Erythroblast (primary cell): ENCODE results near the gene PDLIM3.
"Not testable (repeated sequence)": the region's sequence is repeated elsewhere in the genome, so short reads cannot be mapped to it uniquely, and the experiment has no call there.

Experiments
- DNase-seq, 2 experiments: peaks; one replicate each; lab custom pipeline; 2025; lab: John Stamatoyannopoulos, UW
- GATA1 ChIP-seq: IDR thresholded peaks from 2 replicates; pipeline ENCODE4 v1.6.1; 2011; ENCODE audit warnings: low read depth, mild to moderate bottlenecking, control low read depth, low read length, moderate library complexity
- POLR2A ChIP-seq: IDR thresholded peaks from 2 replicates; pipeline ENCODE4 v1.6.1; 2011; ENCODE audit warnings: mild to moderate bottlenecking, low read length

The PDLIM3 gene

GRCh38 chr4:185540487-185541120 lies 5.3 kb upstream of the PDLIM3 start:
- DNase-seq = no peak

DNA sequence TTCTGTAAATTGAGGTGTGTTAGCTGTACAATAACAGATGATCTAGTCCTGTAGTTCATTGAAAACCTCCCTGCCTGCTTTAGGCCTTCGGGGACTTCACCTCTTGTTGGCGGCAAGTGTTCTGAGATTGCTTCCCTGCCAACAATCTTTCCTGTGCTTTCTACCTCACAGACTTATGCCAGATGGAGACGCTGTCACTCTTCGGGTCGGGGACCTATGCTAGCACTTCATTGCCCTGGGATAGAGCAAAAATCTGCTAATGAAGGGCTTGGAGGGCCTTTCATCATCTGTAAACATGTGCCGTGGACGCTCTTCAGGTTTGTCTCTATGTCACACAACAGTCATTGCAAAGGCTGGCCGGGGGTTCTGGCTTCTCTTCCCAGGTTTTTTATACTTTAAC lies 4.7 kb upstream of the PDLIM3 start:
- DNase-seq = no peak
- TF ChIP-seq POLR2A = no peak
- TF ChIP-seq GATA1 = no peak

More at GRCh38 chr4:185540487-185541120, 5.3 kb upstream of the PDLIM3 start:
- TF ChIP-seq POLR2A = no peak
- TF ChIP-seq GATA1 = no peak

DNA sequence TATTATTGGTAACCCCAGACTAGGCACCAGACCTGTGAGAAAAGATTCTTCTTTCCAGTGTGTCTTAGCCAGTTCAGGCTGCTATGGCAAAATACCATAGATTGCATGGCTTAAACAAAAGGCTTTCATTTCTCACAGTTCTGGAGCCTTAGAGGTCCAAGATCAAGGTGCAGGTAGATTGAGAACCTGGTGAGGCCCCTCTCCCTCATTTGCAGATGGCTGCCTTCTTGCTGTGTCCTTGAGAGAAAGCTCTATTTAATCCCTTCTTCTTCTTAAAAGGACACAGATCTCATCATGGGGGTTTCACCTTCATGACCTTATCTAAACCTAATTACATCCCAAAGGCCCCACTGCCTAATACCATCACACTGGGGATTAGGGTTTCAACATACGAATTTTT lies 3.5 kb upstream of the PDLIM3 start:
- no peak for DNase-seq
- TF ChIP-seq GATA1 = no peak

- TF ChIP-seq GATA1 = no peak
- no peak for TF ChIP-seq POLR2A
- no peak for DNase-seq
Observed at GRCh38 chr4:185536411-185536709, 1.1 kb upstream of the PDLIM3 start.

DNA sequence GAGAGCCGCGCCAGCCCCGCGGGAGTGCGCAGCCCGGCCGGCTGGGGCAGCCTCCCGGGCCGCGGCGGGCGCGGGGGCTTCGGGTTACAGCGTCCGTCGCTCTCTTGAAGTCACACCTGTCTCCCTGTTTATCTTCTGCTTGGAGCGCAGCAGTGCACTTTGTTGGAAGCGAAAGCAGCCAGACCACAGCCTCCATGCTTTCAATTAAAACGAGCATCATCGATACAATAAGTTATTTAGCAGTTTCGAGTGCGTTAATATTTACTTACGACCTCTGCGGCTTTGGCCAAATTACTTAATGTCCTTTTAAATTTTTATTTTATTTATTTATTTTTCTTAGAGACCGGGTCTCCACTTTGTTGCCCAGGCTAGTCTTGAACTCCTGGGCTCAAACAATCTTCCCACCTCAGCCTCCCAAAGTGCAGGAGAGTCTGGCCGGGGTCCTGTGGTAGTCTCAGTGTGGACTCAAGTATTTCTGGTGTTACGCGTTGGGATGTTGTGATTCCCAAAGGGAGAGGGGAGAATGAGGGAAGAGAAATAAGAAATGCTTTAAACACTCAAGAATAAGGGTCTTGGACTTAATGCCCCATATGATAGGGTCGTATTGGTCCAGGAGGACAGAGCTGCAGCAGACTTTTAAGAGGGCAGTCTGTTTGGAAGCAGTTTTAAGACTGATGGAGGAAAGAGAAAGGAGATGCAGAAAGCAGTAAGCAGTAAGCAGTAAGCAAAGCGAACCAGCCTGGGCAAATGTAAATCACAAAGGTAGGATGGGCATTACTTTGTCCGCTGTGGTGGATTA lies 504 bp upstream of the PDLIM3 start:
- TF ChIP-seq POLR2A = no peak
- TF ChIP-seq GATA1 = no peak
- DNase-seq = no peak

DNA sequence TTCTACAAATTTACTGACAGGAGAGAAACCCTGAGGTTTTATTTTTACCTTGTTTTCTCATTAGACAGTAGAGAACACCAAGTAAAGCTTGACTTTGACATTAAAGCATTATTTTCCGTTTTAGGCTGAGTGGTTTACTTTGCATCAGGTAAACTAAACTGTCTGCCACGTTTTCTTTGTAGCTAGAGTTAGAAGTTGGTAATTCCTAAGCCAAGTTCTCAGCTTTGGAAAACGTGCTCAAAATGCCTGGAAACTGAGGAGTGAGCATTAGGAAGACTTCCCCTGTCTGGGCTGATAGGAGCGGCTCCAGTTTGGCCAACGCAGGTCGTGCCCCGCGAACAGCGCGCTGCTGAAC lies 819 bp downstream of the PDLIM3 start:
- no peak for DNase-seq
- TF ChIP-seq GATA1 (no peak), POLR2A (no peak)

GRCh38 chr4:185532795-185533324 lies 2.4 kb downstream of the PDLIM3 start:
- no peak for DNase-seq
- TF ChIP-seq POLR2A (no peak), GATA1 (no peak)

- DNase-seq = no peak
- TF ChIP-seq GATA1 = no peak
- TF ChIP-seq POLR2A = no peak
Observed at GRCh38 chr4:185532293-185532692, 3.0 kb downstream of the PDLIM3 start.

DNA sequence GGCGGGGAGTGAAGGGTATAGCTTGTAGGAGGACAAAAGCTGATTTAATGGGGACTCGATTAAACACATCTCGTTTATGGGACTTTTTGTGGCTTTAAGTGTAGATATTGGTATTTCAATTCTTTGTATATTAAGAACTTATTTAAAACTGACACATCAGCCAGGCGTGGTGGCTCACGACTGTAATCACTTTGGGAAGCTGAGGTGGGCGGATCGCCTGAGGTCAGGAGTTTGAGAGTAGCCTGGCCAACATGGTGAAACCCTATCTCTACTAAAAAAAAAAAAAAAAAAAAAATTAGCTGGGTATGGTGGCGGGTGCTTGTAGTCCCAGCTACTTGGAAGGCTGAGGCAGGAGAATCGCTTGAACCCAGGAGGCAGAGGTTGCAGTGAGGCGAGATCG lies 3.7 kb downstream of the PDLIM3 start:
- not testable (repeated sequence) for DNase-seq

DNA sequence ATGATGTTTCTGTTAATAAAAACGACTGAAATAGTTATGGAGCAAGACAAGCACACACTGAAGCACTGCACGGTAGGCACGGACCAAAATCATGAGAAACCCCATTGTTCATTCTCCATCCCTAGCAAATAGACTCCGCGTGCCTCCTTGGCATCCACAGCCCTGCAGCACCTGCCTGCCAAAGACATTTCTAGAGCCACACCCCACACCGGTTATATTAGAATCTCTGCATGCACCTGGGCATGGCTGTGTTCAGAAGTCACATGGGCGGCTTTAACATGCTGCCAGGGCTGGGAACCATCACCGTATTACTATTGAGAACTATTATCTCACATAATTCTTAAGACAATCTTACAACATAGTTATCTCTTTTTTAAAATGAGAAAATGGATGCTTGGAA lies 5.9 kb downstream of the PDLIM3 start:
- TF ChIP-seq GATA1 (no peak), POLR2A (no peak)
- no peak for DNase-seq

DNA sequence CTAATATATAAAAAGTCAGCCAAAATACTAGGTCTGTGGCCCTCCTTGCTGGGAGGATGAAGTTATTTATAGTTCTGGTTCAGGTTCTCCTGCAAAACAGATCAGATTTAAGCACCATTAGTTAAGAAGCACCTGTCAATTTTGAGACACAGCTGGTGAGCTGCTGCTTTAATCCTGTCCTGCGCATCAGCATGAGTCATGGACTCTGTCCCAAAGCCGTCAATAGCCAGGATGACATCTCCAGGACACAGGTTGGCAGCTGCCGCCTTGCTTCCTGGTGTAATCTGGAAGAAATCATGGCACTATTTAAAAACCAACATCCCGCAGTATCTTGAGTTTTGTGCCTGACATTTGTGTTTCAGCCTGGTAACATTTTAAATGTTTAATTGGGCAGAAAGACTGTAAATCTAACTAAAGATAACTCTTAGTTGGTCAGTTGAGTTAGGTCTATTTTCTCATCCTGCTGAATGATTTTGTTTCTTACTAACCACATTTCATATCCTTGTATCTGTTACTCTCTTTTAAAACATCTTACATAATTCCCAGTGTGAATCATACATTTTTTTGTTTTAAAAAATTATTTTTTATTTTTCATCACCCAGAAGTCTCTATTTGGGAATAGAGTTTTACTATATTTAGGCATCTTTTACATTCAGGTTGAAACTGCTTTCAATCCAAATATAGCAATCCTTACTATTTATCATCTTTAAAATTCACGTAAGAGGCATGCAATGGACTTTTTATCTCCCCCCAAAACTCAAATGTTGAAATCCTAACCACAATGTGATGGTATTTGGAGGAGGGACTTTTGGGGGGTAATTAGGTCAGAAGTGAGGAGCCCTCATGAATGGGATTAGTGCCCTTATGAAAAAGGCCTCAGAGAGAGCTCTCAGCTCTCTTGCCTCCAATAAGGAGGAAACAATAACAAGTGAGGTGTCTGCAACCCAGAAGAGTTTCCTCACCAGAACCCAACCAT lies 10.1 kb downstream of the PDLIM3 start:
- TF ChIP-seq GATA1 (no peak), POLR2A (no peak)

GRCh38 chr4:185523862-185524261 lies 11.4 kb downstream of the PDLIM3 start:
- no peak for DNase-seq
- TF ChIP-seq GATA1 (no peak), POLR2A (no peak)

More for the DNA sequence above, 10.1 kb downstream of the PDLIM3 start:
- no peak for DNase-seq

DNA sequence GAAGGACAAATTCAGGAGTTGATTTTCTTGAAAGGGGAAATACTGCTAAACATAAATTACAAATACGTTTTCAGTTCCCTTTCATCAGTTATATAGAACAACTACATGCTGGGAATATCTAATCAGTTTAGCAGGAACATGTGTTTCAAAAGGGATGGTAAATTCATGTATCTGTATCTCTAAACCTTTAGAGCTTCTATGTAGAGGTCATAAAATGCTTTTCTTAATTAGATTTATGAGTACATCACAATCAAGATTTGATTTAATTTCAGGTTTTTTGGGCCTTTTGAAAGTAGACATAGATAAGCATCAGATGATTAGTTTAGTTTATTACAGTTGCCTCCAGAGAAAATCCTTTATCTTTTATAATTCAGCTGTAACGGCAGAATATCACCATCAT lies 12.9 kb downstream of the PDLIM3 start:
- TF ChIP-seq GATA1 = no peak
- TF ChIP-seq POLR2A = no peak
- DNase-seq = no peak

DNA sequence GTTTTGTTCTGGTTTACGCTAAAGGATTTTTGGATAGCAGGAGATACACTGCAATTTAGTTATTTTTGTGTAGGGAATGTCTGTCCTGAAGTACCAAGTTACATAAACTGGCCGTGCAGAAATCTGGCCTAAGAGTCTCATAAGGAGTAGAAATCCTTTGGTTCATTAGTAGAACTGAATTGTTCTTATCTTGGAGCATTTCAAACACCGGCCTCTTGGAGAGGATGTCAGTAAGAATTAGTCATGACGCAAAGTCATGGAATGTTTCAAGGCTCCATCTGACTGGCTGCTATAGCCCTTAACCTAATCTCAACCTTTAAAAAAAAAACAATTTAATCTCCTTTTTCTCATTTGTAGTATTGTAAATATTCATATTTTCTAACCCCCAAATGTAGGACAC lies 15.2 kb downstream of the PDLIM3 start:
- no peak for DNase-seq
- TF ChIP-seq POLR2A (no peak), GATA1 (no peak)
